ENCODE results near the gene TLX3.

TLX3 gene

GRCh38 chr5:171308453-171309275, at the start of gene TLX3:
Gene TLX3, plus strand, starts transcription at chr5:171309248. Its CDS starts 118 bp downstream, at chr5:171309366.
- Histone ChIP-seq H3K36me3 (ENCODE audit: control insufficient read depth, insufficient read depth, low read length) (no peaks in the 10 kb centered on the region), H3K4me1 (no peaks in the 10 kb centered on the region), H3K9me3 (ENCODE audit: control insufficient read depth, low read length) (no peaks in the 10 kb centered on the region), H3K4me3 (ENCODE audit: low read depth, low read length) (no peak within 1 kb of the TSS), H3K4me2 (ENCODE audit: low read length) (no peak within 1 kb of the TSS), H3K27me3 (ENCODE audit: control insufficient read depth, insufficient read depth, low read length) (peaks cover 37% of the 10 kb centered on the region), H3K27ac (no peak within 1 kb of the TSS), H2AFZ (no peak within 1 kb of the TSS), H3K79me2 (no peaks in the 10 kb centered on the region), H3K9ac (no peak within 1 kb of the TSS)
- no peak for TF ChIP-seq CTCF (IDR thresholded peaks at IDR 0.05)

GRCh38 chr5:171261361-171261760, 47.7 kb upstream of the TLX3 start:
- Histone ChIP-seq H3K9ac (no peak overlapping the region), H3K9me3 (ENCODE audit: control insufficient read depth, low read length) (no peaks in the 10 kb centered on the region), H3K4me1 (no peaks in the 10 kb centered on the region), H3K36me3 (ENCODE audit: control insufficient read depth, insufficient read depth, low read length) (no peaks in the 10 kb centered on the region), H3K79me2 (no peaks in the 10 kb centered on the region), H3K4me2 (ENCODE audit: low read length) (no peak overlapping the region), H3K27ac (no peak overlapping the region), H3K27me3 (ENCODE audit: control insufficient read depth, insufficient read depth, low read length) (no peaks in the 10 kb centered on the region), H3K4me3 (ENCODE audit: low read depth, low read length) (no peak overlapping the region), H2AFZ (no peak overlapping the region)
- TF ChIP-seq CTCF (IDR thresholded peaks at IDR 0.05): no peak

- H3K27ac ChIP-seq: no peak overlapping the region
Observed at GRCh38 chr5:171261904-171262303, 47.1 kb upstream of the TLX3 start.

GRCh38 chr5:171263181-171263580, 45.9 kb upstream of the TLX3 start:
- Histone ChIP-seq H3K4me3 (ENCODE audit: low read depth, low read length) (no peak overlapping the region), H2AFZ (no peak overlapping the region), H3K36me3 (ENCODE audit: control insufficient read depth, insufficient read depth, low read length) (no peaks in the 10 kb centered on the region), H3K4me1 (no peaks in the 10 kb centered on the region), H3K79me2 (no peaks in the 10 kb centered on the region), H3K9ac (no peak overlapping the region), H3K4me2 (ENCODE audit: low read length) (no peak overlapping the region), H3K27me3 (ENCODE audit: control insufficient read depth, insufficient read depth, low read length) (no peaks in the 10 kb centered on the region), H3K9me3 (ENCODE audit: control insufficient read depth, low read length) (no peaks in the 10 kb centered on the region), H3K27ac (no peak overlapping the region)
- no peak for TF ChIP-seq CTCF (IDR thresholded peaks at IDR 0.05)

More at GRCh38 chr5:171261904-171262303, 47.1 kb upstream of the TLX3 start:
- no peaks in the 10 kb centered on the region for H3K27me3 ChIP-seq (ENCODE audit: control insufficient read depth, insufficient read depth, low read length)
- no peak overlapping the region for H3K4me3 ChIP-seq (ENCODE audit: low read depth, low read length)
- no peaks in the 10 kb centered on the region for H3K4me1 ChIP-seq
- H3K4me2 ChIP-seq (ENCODE audit: low read length): no peak overlapping the region
- no peaks in the 10 kb centered on the region for H3K79me2 ChIP-seq
- no peaks in the 10 kb centered on the region for H3K36me3 ChIP-seq (ENCODE audit: control insufficient read depth, insufficient read depth, low read length)
- TF ChIP-seq CTCF (IDR thresholded peaks at IDR 0.05): no peak
- H2AFZ ChIP-seq: no peak overlapping the region
- H3K9ac ChIP-seq: no peak overlapping the region
- no peaks in the 10 kb centered on the region for H3K9me3 ChIP-seq (ENCODE audit: control insufficient read depth, low read length)

- no peak overlapping the region for H3K4me2 ChIP-seq (ENCODE audit: low read length)
- TF ChIP-seq CTCF (IDR thresholded peaks at IDR 0.05): no peak
- no peak overlapping the region for H3K27ac ChIP-seq
- no peak overlapping the region for H3K9ac ChIP-seq
- H2AFZ ChIP-seq: no peak overlapping the region
- H3K79me2 ChIP-seq: no peaks in the 10 kb centered on the region
- no peaks in the 10 kb centered on the region for H3K9me3 ChIP-seq (ENCODE audit: control insufficient read depth, low read length)
- H3K27me3 ChIP-seq (ENCODE audit: control insufficient read depth, insufficient read depth, low read length): no peaks in the 10 kb centered on the region
- no peak overlapping the region for H3K4me3 ChIP-seq (ENCODE audit: low read depth, low read length)
- no peaks in the 10 kb centered on the region for H3K4me1 ChIP-seq
- no peaks in the 10 kb centered on the region for H3K36me3 ChIP-seq (ENCODE audit: control insufficient read depth, insufficient read depth, low read length)
Observed at GRCh38 chr5:171264843-171265242, 44.2 kb upstream of the TLX3 start.

All from parathyroid adenoma (tissue), 2 donors.